Measurements from ENCODE around the gene UNC5A.

- no peak for TF ChIP-seq CTCF (IDR thresholded peaks at IDR 0.05)
- TF ChIP-seq POLR2A (IDR thresholded peaks at IDR 0.05), result no peak
Measured at GRCh38 chr5:176790941-176791340, 19.4 kb upstream of the UNC5A start.

Data from uterus (tissue), 2 donors.